Suprapubic skin (tissue), 4 donors: ENCODE data around the gene ZKSCAN1.

Experiments
- CTCF ChIP-seq, 2 donors: fragments of 200-600 bp in 1 of 2; fragments of 450-650 bp in 1 of 2; sonication (generic) in 1 of 2; IDR thresholded peaks; one replicate each; pipeline ENCODE4 v1.5.1; 2016 to 2019; ENCODE audit warnings: antibody characterized with exemption in 2 of 2, mild to moderate bottlenecking in 1 of 2, moderate library complexity in 1 of 2
- EP300 ChIP-seq: sonication (generic); formaldehyde crosslinking; IDR thresholded peaks from one replicate; pipeline ENCODE4 v1.6.1; 2017; ENCODE audit warnings: antibody characterized with exemption
- POLR2A ChIP-seq, 2 donors: fragments of 450-650 bp; IDR thresholded peaks; one replicate each; pipeline ENCODE4 v1.6.1; 2017; ENCODE audit warnings: antibody characterized with exemption in 2 of 2, mild to moderate bottlenecking in 2 of 2, moderate library complexity in 2 of 2
- POLR2AphosphoS5 ChIP-seq, 3 donors: sonication (generic); formaldehyde crosslinking; IDR thresholded peaks; one replicate each; pipeline ENCODE4 v1.6.1; 2017; ENCODE audit warnings: antibody characterized with exemption in 3 of 3

- TF ChIP-seq CTCF (IDR thresholded peaks at IDR 0.05) (no peak), POLR2A (IDR thresholded peaks at IDR 0.05) (no peak), EP300 (no peak), POLR2AphosphoS5 (IDR thresholded peaks at IDR 0.05) (no peak)
These were observed 44.2 kb upstream of the ZKSCAN1 start for GRCh38 chr7:99971242-99971641.
